DND-41 (cell line): ENCODE measurements around the gene RRP36.

Experiments used
- ATAC-seq: fragments of 200-7000 bp; cut with Tn5 transposase; 3 replicates; pipeline ENCODE4 v1.9.1; 2021; ENCODE audit warnings: low read depth; ENCODE audit not compliant: insufficient read depth
- DNase-seq: peaks from one replicate; pipeline ENCODE4 v3.0.0-alpha.2; 2020
- H2AFZ ChIP-seq: 2 replicates; pipeline ENCODE4 v1.6.0; 2012; ENCODE audit warnings: low read depth, low read length
- H3K27ac ChIP-seq: 2 replicates; pipeline ENCODE4 v1.5.1; 2012; ENCODE audit warnings: low read length, inconsistent platforms
- H3K27me3 ChIP-seq: fragments of 200-600 bp; sonication (generic); 2 replicates; pipeline ENCODE4 v1.6.0; 2012; ENCODE audit warnings: low read length, mild to moderate bottlenecking, inconsistent platforms; ENCODE audit not compliant: insufficient read depth, poor library complexity
- H3K36me3 ChIP-seq: 2 replicates; pipeline ENCODE4 v1.5.1; 2012; ENCODE audit warnings: low read length, inconsistent platforms; ENCODE audit not compliant: insufficient read depth
- H3K4me1 ChIP-seq: 2 replicates; pipeline ENCODE4 v1.5.1; 2012; ENCODE audit warnings: mild to moderate bottlenecking, low read length; ENCODE audit not compliant: insufficient read depth
- H3K4me2 ChIP-seq: 2 replicates; pipeline ENCODE4 v1.6.0; 2012; ENCODE audit warnings: mild to moderate bottlenecking, moderate library complexity, low read length, inconsistent platforms; ENCODE audit not compliant: insufficient read depth
- H3K4me3 ChIP-seq, 2 experiments: fragments of 200-600 bp in 1 of 2; shearing (Covaris generic) in 1 of 2; 2 replicates each; pipeline ENCODE4 v1.5.1; 2012 to 2016; ENCODE audit warnings: inconsistent platforms in 2 of 2, low read length in 2 of 2, mild to moderate bottlenecking in 2 of 2, low read depth in 1 of 2, moderate library complexity in 1 of 2
- H3K79me2 ChIP-seq: 2 replicates; pipeline ENCODE4 v1.6.0; 2012; ENCODE audit warnings: low read length, inconsistent platforms; ENCODE audit not compliant: insufficient read depth
- H3K9ac ChIP-seq: 2 replicates; pipeline ENCODE4 v1.6.0; 2012; ENCODE audit warnings: low read depth, mild to moderate bottlenecking, inconsistent platforms, low read length, moderate library complexity
- H3K9me3 ChIP-seq: 2 replicates; pipeline ENCODE4 v1.5.1; 2012; ENCODE audit warnings: low read length, moderate library complexity, mild to moderate bottlenecking, inconsistent platforms; ENCODE audit not compliant: insufficient read depth, severe bottlenecking
- H4K20me1 ChIP-seq: 2 replicates; pipeline ENCODE4 v1.6.0; 2012; ENCODE audit warnings: low read length; ENCODE audit not compliant: insufficient read depth
- CTCF ChIP-seq: IDR thresholded peaks from 2 replicates; pipeline ENCODE4 v1.5.1; 2012; ENCODE audit warnings: borderline replicate concordance, low read length, moderate library complexity, mild to moderate bottlenecking; ENCODE audit not compliant: poor library complexity, severe bottlenecking; ENCODE audit errors: extremely low read depth
- EZH2 ChIP-seq: IDR thresholded peaks from 3 replicates; pipeline ENCODE4 v1.6.1; 2012; ENCODE audit warnings: borderline replicate concordance, low read depth, mild to moderate bottlenecking, moderate library complexity, low read length, inconsistent platforms; ENCODE audit not compliant: severe bottlenecking

RRP36 gene

DNA sequence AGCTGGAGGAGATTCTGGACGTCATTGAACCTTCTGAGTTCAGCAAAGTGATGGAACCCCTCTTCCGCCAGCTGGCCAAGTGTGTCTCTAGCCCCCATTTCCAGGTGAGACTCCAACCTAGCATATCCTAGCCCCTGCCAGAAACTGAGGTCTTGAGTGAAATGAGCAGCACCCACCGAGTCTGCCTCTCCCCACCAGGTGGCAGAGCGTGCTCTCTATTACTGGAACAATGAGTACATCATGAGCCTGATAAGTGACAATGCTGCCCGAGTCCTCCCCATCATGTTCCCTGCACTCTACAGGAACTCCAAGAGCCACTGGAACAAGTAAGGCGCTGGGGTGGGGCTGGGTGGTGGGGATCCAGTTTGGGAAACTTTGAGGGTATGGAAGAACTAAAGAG, 12.3 kb upstream of the RRP36 start:
- ATAC-seq = no peak
- peak; percentile 72 for TF ChIP-seq CTCF
- no peak for TF ChIP-seq EZH2

DNA sequence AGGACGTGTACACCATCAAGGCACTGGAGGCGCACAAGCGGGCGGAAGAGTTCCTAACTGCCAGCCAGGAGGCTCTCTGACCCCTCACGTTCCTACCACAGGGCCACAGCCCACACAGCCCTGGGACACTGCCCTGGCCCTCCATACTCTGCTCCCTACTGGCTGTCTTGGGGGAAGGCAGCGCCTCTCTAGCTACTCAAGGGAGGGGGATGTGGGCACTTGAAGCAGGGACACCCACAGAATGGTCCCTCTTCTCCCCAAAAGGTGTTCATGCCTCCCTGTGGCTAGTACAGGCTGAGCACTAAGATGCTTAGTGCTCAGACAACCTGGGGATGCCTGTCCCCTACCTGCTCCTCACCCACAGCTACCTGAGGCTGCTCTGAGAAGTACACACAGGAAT, 10.2 kb upstream of the RRP36 start:
- TF ChIP-seq EZH2 (no peak), CTCF (peak; percentile 10)
- DNase-seq (no peak), ATAC-seq (no peak)
- Histone ChIP-seq H3K27ac (no peak overlapping the region), H2AFZ (no peak overlapping the region), H3K27me3 (no peaks in the 10 kb centered on the region), H3K36me3 (peaks cover 72% of the 10 kb centered on the region), H3K79me2 (peaks cover 55% of the 10 kb centered on the region), H4K20me1 (peaks cover 11% of the 10 kb centered on the region; the same call in 1 of the 2 replicates), H3K4me2 (peak overlapping the region; percentile 31; the same call in 1 of the 2 replicates), H3K9me3 (no peaks in the 10 kb centered on the region), H3K9ac (no peak overlapping the region), H3K4me1 (peaks cover 42% of the 10 kb centered on the region), H3K4me3 (no peak overlapping the region)

More for the DNA sequence above, 12.3 kb upstream of the RRP36 start:
- H3K4me2 ChIP-seq = no peak overlapping the region
- peaks cover 25% of the 10 kb centered on the region for H3K4me1 ChIP-seq
- peaks cover 34% of the 10 kb centered on the region for H3K79me2 ChIP-seq
- H3K9me3 ChIP-seq = no peaks in the 10 kb centered on the region
- H3K9ac ChIP-seq = no peak overlapping the region
- no peaks in the 10 kb centered on the region for H3K27me3 ChIP-seq
- H3K4me3 ChIP-seq = no peak overlapping the region
- peaks cover 77% of the 10 kb centered on the region for H3K36me3 ChIP-seq
- H2AFZ ChIP-seq = no peak overlapping the region
- peaks cover 5% of the 10 kb centered on the region; the same call in 1 of the 2 replicates for H4K20me1 ChIP-seq
- peak; percentile 58 for DNase-seq
- no peak overlapping the region for H3K27ac ChIP-seq

DNA sequence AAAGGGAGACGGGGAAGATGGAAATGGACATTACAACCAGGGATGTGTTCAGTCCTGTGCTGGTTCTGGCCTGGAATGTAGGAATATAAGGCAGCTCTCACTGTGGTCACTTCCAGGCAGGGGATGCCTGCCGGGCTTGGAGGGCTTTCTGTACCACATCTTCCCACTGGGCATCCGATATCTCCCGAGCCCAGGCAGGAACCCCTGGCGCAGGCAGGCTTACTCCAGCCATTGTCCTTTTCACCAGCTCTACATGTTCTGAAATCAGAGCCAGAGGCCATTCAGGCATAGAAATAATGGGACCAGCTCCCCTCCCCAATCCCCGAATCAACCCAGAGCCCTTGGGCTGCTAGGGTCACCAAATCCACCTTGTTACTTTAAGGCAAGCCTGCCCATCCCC, 9.1 kb upstream of the RRP36 start:
- no peaks in the 10 kb centered on the region for H3K9me3 ChIP-seq
- peaks cover 72% of the 10 kb centered on the region for H3K36me3 ChIP-seq
- no peak for ATAC-seq
- peaks cover 54% of the 10 kb centered on the region for H3K4me1 ChIP-seq
- H3K4me3 ChIP-seq = peak overlapping the region; percentile 91 to 94; a peak in 3 of 4 replicates
- H2AFZ ChIP-seq = no peak overlapping the region
- peak overlapping the region; percentile 86 for H3K27ac ChIP-seq
- H3K4me2 ChIP-seq = peak overlapping the region; percentile 99
- H3K9ac ChIP-seq = peak overlapping the region; percentile 90
- peaks cover 65% of the 10 kb centered on the region for H3K79me2 ChIP-seq
- no peaks in the 10 kb centered on the region for H3K27me3 ChIP-seq
- no peak for DNase-seq
- TF ChIP-seq CTCF = no peak
- no peak for TF ChIP-seq EZH2
- peaks cover 22% of the 10 kb centered on the region; the same call in 1 of the 2 replicates for H4K20me1 ChIP-seq
